SK-N-SH (cell line): ENCODE results near the gene CDH22. TPM values are rescaled to one million over a fixed set of nuclear protein-coding genes. Genes with fewer than 3 reads are reported as not detected.

Experiments
- CTCF ChIA-PET: fragments of 300-600, 350-600 bp; formaldehyde crosslinking; extraction: SDS; loops from one replicate; lab custom pipeline; 2021; lab: Yijun Ruan, JAX
- POLR2A ChIA-PET: fragments of 350-600 bp; sonication (Branson Sonifier 250); formaldehyde crosslinking; extraction: SDS; loops from one replicate; lab custom pipeline; 2020; ENCODE audit warnings: antibody characterized with exemption, inconsistent platforms; lab: Yijun Ruan, JAX
- DNase-seq: peaks from one replicate; pipeline ENCODE4 v3.0.0; 2012
- H2AFZ ChIP-seq: fragments of 200-600 bp; sonication (generic); 2 replicates; pipeline ENCODE4 v1.8.1; 2016; ENCODE audit warnings: antibody characterized with exemption, mild to moderate bottlenecking, low read depth
- H3F3A ChIP-seq: fragments of 200-600 bp; sonication (generic); replicated peaks from 2 replicates; pipeline ENCODE3; 2016; ENCODE audit warnings: antibody characterized with exemption, mild to moderate bottlenecking; ENCODE audit not compliant: insufficient read depth
- H3K27ac ChIP-seq, 2 experiments: fragments of 200-500 bp in 1 of 2; fragments of 200-600 bp in 1 of 2; sonication (Bioruptor generic) in 1 of 2; sonication (generic), shearing (Covaris generic) in 1 of 2; 2 replicates each; pipeline versions ENCODE4 v1.5.1 to v1.6.1; 2014 to 2016; ENCODE audit warnings: low read depth in 2 of 2, inconsistent platforms in 1 of 2, low read length in 1 of 2, mild to moderate bottlenecking in 1 of 2, mixed read lengths in 1 of 2
- H3K27me3 ChIP-seq: fragments of 200-600 bp; sonication (generic), shearing (Covaris generic); 2 replicates; pipeline ENCODE4 v1.6.1; 2016; ENCODE audit warnings: mixed run types; ENCODE audit not compliant: insufficient read depth
- H3K36me3 ChIP-seq, 2 experiments: fragments of 200-500 bp in 1 of 2; fragments of 200-600 bp in 1 of 2; sonication (Bioruptor generic) in 1 of 2; sonication (generic) in 1 of 2; replicated peaks in 1 of 2; 2 replicates each; pipeline versions ENCODE3 to v1.5.1; 2014 to 2016; ENCODE audit warnings: low read length in 1 of 2, mild to moderate bottlenecking in 1 of 2; ENCODE audit not compliant: insufficient read depth in 2 of 2, control insufficient read depth in 1 of 2
- H3K4me1 ChIP-seq, 2 experiments: fragments of 200-500 bp in 1 of 2; fragments of 200-600 bp in 1 of 2; sonication (Bioruptor generic) in 1 of 2; sonication (generic), shearing (Covaris generic) in 1 of 2; 2 replicates each; pipeline versions ENCODE4 v1.5.1 to v1.6.1; 2014 to 2016; ENCODE audit warnings: low read depth in 1 of 2, low read length in 1 of 2, mixed run types in 1 of 2; ENCODE audit not compliant: insufficient read depth in 2 of 2, control insufficient read depth in 1 of 2
- H3K4me2 ChIP-seq: fragments of 200-600 bp; sonication (generic), shearing (Covaris generic); 2 replicates; pipeline ENCODE4 v1.6.1; 2017; ENCODE audit warnings: mixed run types
- H3K4me3 ChIP-seq, 2 experiments: fragments of 200-500 bp in 1 of 2; fragments of 200-600 bp in 1 of 2; sonication (Bioruptor generic) in 1 of 2; sonication (generic), shearing (Covaris generic) in 1 of 2; 2 replicates each; pipeline versions ENCODE4 v1.5.1 to v1.8.1; 2014 to 2016; ENCODE audit warnings: low read depth in 2 of 2, inconsistent platforms in 1 of 2, low read length in 1 of 2, mild to moderate bottlenecking in 1 of 2, mixed read lengths in 1 of 2, moderate library complexity in 1 of 2
- H3K79me2 ChIP-seq: fragments of 200-600 bp; sonication (generic); 2 replicates; pipeline ENCODE4 v1.8.1; 2017; ENCODE audit warnings: mild to moderate bottlenecking; ENCODE audit not compliant: insufficient read depth
- H3K9ac ChIP-seq: fragments of 200-600 bp; sonication (generic); 2 replicates; pipeline ENCODE4 v1.6.1; 2017; ENCODE audit warnings: mixed run types
- H3K9me2 ChIP-seq: fragments of 200-600 bp; sonication (generic); 2 replicates; pipeline ENCODE4 v1.6.1; 2017; ENCODE audit warnings: mixed run types
- H3K9me3 ChIP-seq: fragments of 200-600 bp; sonication (generic); 2 replicates; pipeline ENCODE4 v1.6.1; 2017; ENCODE audit warnings: mixed run types, mild to moderate bottlenecking, moderate library complexity
- H4K20me1 ChIP-seq: fragments of 200-600 bp; sonication (generic); 2 replicates; pipeline ENCODE4 v1.6.1; 2017; ENCODE audit warnings: mild to moderate bottlenecking, mixed run types; ENCODE audit not compliant: insufficient read depth
- CHD2 ChIP-seq: fragments of 150-350 bp; IDR thresholded peaks from 2 replicates; pipeline ENCODE4 v1.6.1; 2018; ENCODE audit warnings: low read length; ENCODE audit not compliant: partially characterized antibody
- ELF1 ChIP-seq: IDR thresholded peaks from 2 replicates; pipeline ENCODE4 v1.4.0; 2012
- EP300 ChIP-seq, 2 experiments: IDR thresholded peaks; 2 replicates each; pipeline versions ENCODE4 v1.4.0 to v1.6.1; 2012; ENCODE audit warnings: borderline replicate concordance in 1 of 2, low read depth in 1 of 2, low read length in 1 of 2
- GABPA ChIP-seq: IDR thresholded peaks from 2 replicates; pipeline ENCODE4 v1.4.0; 2012; ENCODE audit warnings: low read depth, mild to moderate bottlenecking
- IRF3 ChIP-seq: fragments of 150-350 bp; IDR thresholded peaks from 2 replicates; pipeline ENCODE4 v1.6.1; 2016; ENCODE audit warnings: mild to moderate bottlenecking, low read depth, low read length
- MEF2A ChIP-seq: IDR thresholded peaks from 2 replicates; pipeline ENCODE4 v1.4.0; 2012; ENCODE audit warnings: low read depth, borderline replicate concordance
- MXI1 ChIP-seq: IDR thresholded peaks from 2 replicates; pipeline ENCODE4 v1.6.1; 2012; ENCODE audit warnings: mild to moderate bottlenecking, low read depth, low read length, improper control_type of control experiment
- NFIC ChIP-seq: IDR thresholded peaks from 2 replicates; pipeline ENCODE4 v1.4.0; 2012; ENCODE audit warnings: borderline replicate concordance
- PBX3 ChIP-seq: IDR thresholded peaks from 2 replicates; pipeline ENCODE4; 2012
- POLR2AphosphoS5 ChIP-seq: IDR thresholded peaks from 2 replicates; pipeline ENCODE4 v1.6.1; 2012; ENCODE audit warnings: low read depth, low read length
- RCOR1 ChIP-seq: fragments of 150-350 bp; IDR thresholded peaks from 2 replicates; pipeline ENCODE4 v1.6.1; 2017; ENCODE audit warnings: antibody characterized with exemption, low read length
- TAF1 ChIP-seq: IDR thresholded peaks from 2 replicates; pipeline ENCODE4 v1.6.1; 2012; ENCODE audit warnings: low read depth, mild to moderate bottlenecking, low read length, moderate library complexity, borderline replicate concordance
- TEAD4 ChIP-seq: IDR thresholded peaks from 2 replicates; pipeline ENCODE4 v1.4.0; 2012; ENCODE audit warnings: mild to moderate bottlenecking, borderline replicate concordance; ENCODE audit not compliant: insufficient read depth
- WGBS: methylation state at CpG from one replicate; pipeline ENCODE4 v1.1.6; 2017; ENCODE audit warnings: low lambda C conversion rate; 5-methylcytosine and 5-hydroxymethylcytosine counted together
- polyA plus RNA-seq, 3 experiments: library from polyadenylated mRNA; depleted of rRNA; stranded (reverse); fragments of >200 nt; gene quantifications; 2 replicates each; pipeline ENCODE4 v1.2.3, GENCODE V29; 2012
- TF ChIP-seq, protein P1 (sequence below): IDR thresholded peaks from 2 replicates; pipeline ENCODE4 v1.4.0; 2012; ENCODE audit warnings: low read depth, borderline replicate concordance
- TF ChIP-seq, protein P2 (sequence below): IDR thresholded peaks from 2 replicates; pipeline ENCODE4 v1.4.0; 2012; ENCODE audit warnings: low read depth
- TF ChIP-seq, protein P3 (sequence below): IDR thresholded peaks from 2 replicates; pipeline ENCODE4 v1.4.0; 2012; ENCODE audit warnings: low read depth, borderline replicate concordance

CDH22 gene
- polyA plus RNA-seq, 1 of the 3 experiments (the other 2 are of a cell fraction): not detected

DNA sequence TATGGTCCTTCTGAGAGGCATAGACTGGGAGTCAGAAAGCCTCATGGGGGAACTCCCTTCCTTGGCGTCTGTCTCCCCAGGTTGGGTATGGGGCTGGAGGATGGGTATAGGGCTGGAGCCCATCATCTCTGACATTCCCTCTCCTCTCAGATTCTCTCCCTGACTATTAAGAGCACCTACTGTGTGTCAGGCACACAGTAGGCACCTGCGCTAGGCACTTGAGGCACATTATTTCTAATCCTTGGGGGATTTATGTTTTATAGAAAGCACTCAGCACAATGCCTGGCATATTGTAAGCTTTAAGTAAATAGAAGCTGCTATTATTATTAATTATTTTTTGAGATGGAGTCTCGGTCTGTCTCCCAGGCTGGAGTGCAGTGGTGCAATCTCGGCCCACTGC, 113.9 kb downstream of the CDH22 start:
- CTCF ChIA-PET: interaction anchor here (0.7 kb wide), 1 partner anchor 155 kb away, joined by 3 read pairs; no protein-coding TSS in a partner anchor

More for the DNA sequence above, 113.9 kb downstream of the CDH22 start:
- Histone ChIP-seq H3K4me1 (peaks cover 0 to 33% of the 10 kb centered on the region in 2 experiments; a peak in 1 of 4 replicates), H3K9ac (no peak overlapping the region), H4K20me1 (no peaks in the 10 kb centered on the region), H2AFZ (no peak overlapping the region), H3K4me2 (no peak overlapping the region), H3K79me2 (no peaks in the 10 kb centered on the region), H3K36me3 (no peaks in the 10 kb centered on the region), H3F3A (no peaks in the 10 kb centered on the region), H3K27ac (no peak overlapping the region), H3K9me2 (no peaks in the 10 kb centered on the region), H3K9me3 (no peaks in the 10 kb centered on the region), H3K27me3 (no peaks in the 10 kb centered on the region), H3K4me3 (no peak overlapping the region)
- DNase-seq: no peak
- POLR2A ChIA-PET: no interaction called here
- TF ChIP-seq, protein P1, sequence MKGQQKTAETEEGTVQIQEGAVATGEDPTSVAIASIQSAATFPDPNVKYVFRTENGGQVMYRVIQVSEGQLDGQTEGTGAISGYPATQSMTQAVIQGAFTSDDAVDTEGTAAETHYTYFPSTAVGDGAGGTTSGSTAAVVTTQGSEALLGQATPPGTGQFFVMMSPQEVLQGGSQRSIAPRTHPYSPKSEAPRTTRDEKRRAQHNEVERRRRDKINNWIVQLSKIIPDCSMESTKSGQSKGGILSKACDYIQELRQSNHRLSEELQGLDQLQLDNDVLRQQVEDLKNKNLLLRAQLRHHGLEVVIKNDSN: no peak
- TF ChIP-seq ELF1: no peak
- no peak for TF ChIP-seq EP300 (IDR thresholded peaks at IDR 0.05; ENCODE audit: borderline replicate concordance in 1 of 2, low read depth in 1 of 2, low read length in 1 of 2)
- TF ChIP-seq TEAD4: no peak
- TF ChIP-seq RCOR1: no peak
- no peak for TF ChIP-seq GABPA
- TF ChIP-seq, protein P2, sequence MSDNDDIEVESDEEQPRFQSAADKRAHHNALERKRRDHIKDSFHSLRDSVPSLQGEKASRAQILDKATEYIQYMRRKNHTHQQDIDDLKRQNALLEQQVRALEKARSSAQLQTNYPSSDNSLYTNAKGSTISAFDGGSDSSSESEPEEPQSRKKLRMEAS: no peak
- TF ChIP-seq PBX3: no peak
- TF ChIP-seq MEF2A: no peak
- TF ChIP-seq, protein P3, sequence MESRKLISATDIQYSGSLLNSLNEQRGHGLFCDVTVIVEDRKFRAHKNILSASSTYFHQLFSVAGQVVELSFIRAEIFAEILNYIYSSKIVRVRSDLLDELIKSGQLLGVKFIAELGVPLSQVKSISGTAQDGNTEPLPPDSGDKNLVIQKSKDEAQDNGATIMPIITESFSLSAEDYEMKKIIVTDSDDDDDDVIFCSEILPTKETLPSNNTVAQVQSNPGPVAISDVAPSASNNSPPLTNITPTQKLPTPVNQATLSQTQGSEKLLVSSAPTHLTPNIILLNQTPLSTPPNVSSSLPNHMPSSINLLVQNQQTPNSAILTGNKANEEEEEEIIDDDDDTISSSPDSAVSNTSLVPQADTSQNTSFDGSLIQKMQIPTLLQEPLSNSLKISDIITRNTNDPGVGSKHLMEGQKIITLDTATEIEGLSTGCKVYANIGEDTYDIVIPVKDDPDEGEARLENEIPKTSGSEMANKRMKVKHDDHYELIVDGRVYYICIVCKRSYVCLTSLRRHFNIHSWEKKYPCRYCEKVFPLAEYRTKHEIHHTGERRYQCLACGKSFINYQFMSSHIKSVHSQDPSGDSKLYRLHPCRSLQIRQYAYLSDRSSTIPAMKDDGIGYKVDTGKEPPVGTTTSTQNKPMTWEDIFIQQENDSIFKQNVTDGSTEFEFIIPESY: no peak
- no peak for TF ChIP-seq MXI1
- no peak for TF ChIP-seq IRF3
- TF ChIP-seq TAF1: no peak
- no peak for TF ChIP-seq POLR2AphosphoS5
- TF ChIP-seq NFIC: no peak
- TF ChIP-seq CHD2: no peak
- WGBS: 74% methylated on average over 4 of the region's 4 CpGs
